ENCODE measurements around the gene MED25. TPM values are rescaled to one million over a fixed set of nuclear protein-coding genes. Genes with fewer than 3 reads are reported as not detected.
A peak's percentile ranks its signal among the peaks of the same experiment; 100 is the strongest.

MED25 gene
- total and polyA plus RNA-seq, 9 of the 15 experiments (the other 6 are each of a cell fraction or from before 2014, with no cell fraction given), result 4.1 to 93.9 (median 19.3) TPM

DNA sequence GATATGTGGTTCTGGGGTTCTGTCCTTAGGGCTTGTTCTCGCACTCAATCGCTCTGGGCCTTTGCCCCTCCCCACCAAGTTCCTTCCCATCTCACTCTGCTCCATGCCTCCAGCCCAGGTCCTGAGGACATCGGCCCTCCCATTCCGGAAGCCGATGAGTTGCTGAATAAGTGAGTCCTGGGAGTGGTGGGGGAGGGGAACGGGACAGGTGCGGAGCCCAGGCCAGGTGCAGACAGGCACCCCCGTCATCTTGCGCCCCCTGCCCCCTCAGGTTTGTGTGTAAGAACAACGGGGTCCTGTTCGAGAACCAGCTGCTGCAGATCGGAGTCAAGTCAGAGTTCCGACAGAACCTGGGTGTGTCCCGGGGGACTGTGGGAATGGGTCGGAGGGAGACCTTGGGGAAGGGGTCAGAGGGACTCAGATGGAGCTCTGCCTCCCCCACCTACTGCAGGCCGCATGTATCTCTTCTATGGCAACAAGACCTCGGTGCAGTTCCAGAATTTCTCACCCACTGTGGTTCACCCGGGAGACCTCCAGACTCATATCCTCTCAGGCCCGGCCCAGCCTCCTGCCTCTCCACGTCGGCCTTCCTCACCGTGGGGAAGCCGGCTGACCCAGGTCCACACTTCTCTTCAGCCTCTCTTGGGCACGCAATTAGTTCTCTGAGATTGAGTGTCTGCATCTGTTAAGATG lies 15.1 kb upstream of the MED25 start:
- ATAC-seq, result no peak
- H3K27me3 ChIP-seq (ENCODE audit: control insufficient read depth in 2 of 2, insufficient read depth in 2 of 2, low read length in 2 of 2), result no peaks in the 10 kb centered on the region
- no peak for FAIRE-seq
- H3K79me2 ChIP-seq (ENCODE audit: control insufficient read depth, insufficient read depth, low read length), result no peaks in the 10 kb centered on the region
- ChIA-PET CTCF (ENCODE audit: low intra/inter-chr PET ratio) (no interaction called here), POLR2A (interaction anchor here (0.6 kb wide), 1 partner anchor 9 kb away, joined by 3 read pairs; no protein-coding TSS in a partner anchor)
- peaks cover 5% of the 10 kb centered on the region for H4K20me1 ChIP-seq (replicated peaks; ENCODE audit: control insufficient read depth, insufficient read depth, low read length)
- H2AFZ ChIP-seq (ENCODE audit: low read depth, low read length), result no peak overlapping the region
- DNase-seq (ENCODE audit: extremely low read depth in 1 of 4, low spot score in 3 of 4), result no peak
- in situ Hi-C loops (cut with MboI) (no loop called here), intact Hi-C loops (cut with micrococcal nuclease) (no loop called here)
- H3K36me3 ChIP-seq (ENCODE audit: control insufficient read depth, insufficient read depth, low read length), result peaks cover 95% of the 10 kb centered on the region
- no peaks in the 10 kb centered on the region for H3K9me1 ChIP-seq (ENCODE audit: control insufficient read depth, insufficient read depth, low read length)
- BruUV-seq (replicated peaks), result no TSS peak
- H3K4me3 ChIP-seq, result no peak overlapping the region
- 95% methylated on average over 22 of the region's 24 CpGs for WGBS (ENCODE audit: insufficient coverage, low coverage, missing lambda C conversion rate)
- H3K9ac ChIP-seq (ENCODE audit: insufficient read depth in 1 of 2, low read depth in 2 of 2, low read length in 2 of 2), result peak overlapping the region in 1 of 2 experiments; percentile 36; a peak in 1 of 4 replicates
- H3K27ac ChIP-seq (ENCODE audit: extremely low read depth, low read depth, low read length), result no peak overlapping the region
- no peaks in the 10 kb centered on the region for H3K9me3 ChIP-seq (replicated peaks; ENCODE audit: control insufficient read depth, insufficient read depth, low read depth, low read length)
- peaks cover 11 to 64% of the 10 kb centered on the region in 2 experiments; a peak in 4 of 5 replicates for H3K4me1 ChIP-seq (replicated peaks in 1 of 2; ENCODE audit: control insufficient read depth in 2 of 2, insufficient read depth in 2 of 2, low read length in 2 of 2)
- no peak overlapping the region for H3K4me2 ChIP-seq (ENCODE audit: insufficient read depth, low read length)
- TF ChIP-seq CCAR2 (IDR thresholded peaks at IDR 0.05; ENCODE audit: low read depth, low read length), result no peak
- no peak for TF ChIP-seq TAF15 (IDR thresholded peaks at IDR 0.05; ENCODE audit: low read depth, low read length)
- no peak for TF ChIP-seq NFYB (IDR thresholded peaks at IDR 0.05; ENCODE audit: extremely low read depth, insufficient read length)
- TF ChIP-seq POLR2AphosphoS5 (IDR thresholded peaks at IDR 0.05; ENCODE audit: control insufficient read depth, insufficient read depth, low read depth, low read length), result no peak
- no peak for TF ChIP-seq NFATC3 (IDR thresholded peaks at IDR 0.05)
- no peak for TF ChIP-seq BMI1 (IDR thresholded peaks at IDR 0.05; ENCODE audit: low read length)
- TF ChIP-seq ZNF77 (CRISPR knock-in tag; IDR thresholded peaks at IDR 0.05), result no peak
- TF ChIP-seq ETS2 (tag; IDR thresholded peaks at IDR 0.05; ENCODE audit: borderline replicate concordance, poor library complexity, severe bottlenecking), result no peak
- TF ChIP-seq, protein P1, sequence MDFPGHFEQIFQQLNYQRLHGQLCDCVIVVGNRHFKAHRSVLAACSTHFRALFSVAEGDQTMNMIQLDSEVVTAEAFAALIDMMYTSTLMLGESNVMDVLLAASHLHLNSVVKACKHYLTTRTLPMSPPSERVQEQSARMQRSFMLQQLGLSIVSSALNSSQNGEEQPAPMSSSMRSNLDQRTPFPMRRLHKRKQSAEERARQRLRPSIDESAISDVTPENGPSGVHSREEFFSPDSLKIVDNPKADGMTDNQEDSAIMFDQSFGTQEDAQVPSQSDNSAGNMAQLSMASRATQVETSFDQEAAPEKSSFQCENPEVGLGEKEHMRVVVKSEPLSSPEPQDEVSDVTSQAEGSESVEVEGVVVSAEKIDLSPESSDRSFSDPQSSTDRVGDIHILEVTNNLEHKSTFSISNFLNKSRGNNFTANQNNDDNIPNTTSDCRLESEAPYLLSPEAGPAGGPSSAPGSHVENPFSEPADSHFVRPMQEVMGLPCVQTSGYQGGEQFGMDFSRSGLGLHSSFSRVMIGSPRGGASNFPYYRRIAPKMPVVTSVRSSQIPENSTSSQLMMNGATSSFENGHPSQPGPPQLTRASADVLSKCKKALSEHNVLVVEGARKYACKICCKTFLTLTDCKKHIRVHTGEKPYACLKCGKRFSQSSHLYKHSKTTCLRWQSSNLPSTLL (IDR thresholded peaks at IDR 0.05), result no peak
- TF ChIP-seq, protein P2, sequence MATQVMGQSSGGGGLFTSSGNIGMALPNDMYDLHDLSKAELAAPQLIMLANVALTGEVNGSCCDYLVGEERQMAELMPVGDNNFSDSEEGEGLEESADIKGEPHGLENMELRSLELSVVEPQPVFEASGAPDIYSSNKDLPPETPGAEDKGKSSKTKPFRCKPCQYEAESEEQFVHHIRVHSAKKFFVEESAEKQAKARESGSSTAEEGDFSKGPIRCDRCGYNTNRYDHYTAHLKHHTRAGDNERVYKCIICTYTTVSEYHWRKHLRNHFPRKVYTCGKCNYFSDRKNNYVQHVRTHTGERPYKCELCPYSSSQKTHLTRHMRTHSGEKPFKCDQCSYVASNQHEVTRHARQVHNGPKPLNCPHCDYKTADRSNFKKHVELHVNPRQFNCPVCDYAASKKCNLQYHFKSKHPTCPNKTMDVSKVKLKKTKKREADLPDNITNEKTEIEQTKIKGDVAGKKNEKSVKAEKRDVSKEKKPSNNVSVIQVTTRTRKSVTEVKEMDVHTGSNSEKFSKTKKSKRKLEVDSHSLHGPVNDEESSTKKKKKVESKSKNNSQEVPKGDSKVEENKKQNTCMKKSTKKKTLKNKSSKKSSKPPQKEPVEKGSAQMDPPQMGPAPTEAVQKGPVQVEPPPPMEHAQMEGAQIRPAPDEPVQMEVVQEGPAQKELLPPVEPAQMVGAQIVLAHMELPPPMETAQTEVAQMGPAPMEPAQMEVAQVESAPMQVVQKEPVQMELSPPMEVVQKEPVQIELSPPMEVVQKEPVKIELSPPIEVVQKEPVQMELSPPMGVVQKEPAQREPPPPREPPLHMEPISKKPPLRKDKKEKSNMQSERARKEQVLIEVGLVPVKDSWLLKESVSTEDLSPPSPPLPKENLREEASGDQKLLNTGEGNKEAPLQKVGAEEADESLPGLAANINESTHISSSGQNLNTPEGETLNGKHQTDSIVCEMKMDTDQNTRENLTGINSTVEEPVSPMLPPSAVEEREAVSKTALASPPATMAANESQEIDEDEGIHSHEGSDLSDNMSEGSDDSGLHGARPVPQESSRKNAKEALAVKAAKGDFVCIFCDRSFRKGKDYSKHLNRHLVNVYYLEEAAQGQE (IDR thresholded peaks at IDR 0.05; ENCODE audit: borderline replicate concordance), result no peak
- TF ChIP-seq, protein P2 (CRISPR knock-in tag; IDR thresholded peaks at IDR 0.05; ENCODE audit: low read depth), result no peak
- no peak for TF ChIP-seq SP2 (IDR thresholded peaks at IDR 0.05; ENCODE audit: extremely low read depth, low read depth, low read length, poor library complexity, severe bottlenecking)
- no peak for TF ChIP-seq ZBTB1 (CRISPR knock-in tag; IDR thresholded peaks at IDR 0.05; ENCODE audit: borderline replicate concordance, low read depth)

Data from K562 (cell line).